Activated naive CD4-positive, alpha-beta T cell treated with anti-CD3 and anti-CD28 coated beads for 36 hours (primary cell): ENCODE results near the gene RELL1. TPM values are rescaled to one million over a fixed set of nuclear protein-coding genes. Genes with fewer than 3 reads are reported as not detected.

Experiments
- CTCF ChIA-PET: fragments of 350-600 bp; sonication (Branson Sonifier 250); formaldehyde crosslinking; loops from one replicate; lab custom pipeline; 2021; ENCODE audit warnings: antibody characterized with exemption; lab: Charles Lee
- DNase-seq: peaks from one replicate; pipeline ENCODE4 v3.0.0-alpha.2; 2020
- H3K27ac Mint-ChIP-seq: one replicate; pipeline ENCODE4 v1.8.0; 2021; ENCODE audit warnings: mild to moderate bottlenecking, mixed read lengths
- H3K27me3 Mint-ChIP-seq: one replicate; pipeline ENCODE4 v1.8.0; 2021; ENCODE audit warnings: low read depth, mixed read lengths
- H3K36me3 Mint-ChIP-seq: one replicate; pipeline ENCODE4 v1.8.0; 2021; ENCODE audit warnings: low read depth, mixed read lengths
- H3K4me1 Mint-ChIP-seq: one replicate; pipeline ENCODE4 v1.8.0; 2021; ENCODE audit warnings: low read depth, mixed read lengths
- H3K4me3 Mint-ChIP-seq: one replicate; pipeline ENCODE4 v1.8.0; 2021; ENCODE audit warnings: mild to moderate bottlenecking, moderate library complexity, mixed read lengths
- H3K9me3 Mint-ChIP-seq: one replicate; pipeline ENCODE4 v1.8.0; 2021; ENCODE audit warnings: mixed read lengths
- intact Hi-C: fragments of 100-400 bp; cut with micrococcal nuclease; formaldehyde crosslinking; loops from one replicate; pipeline ENCODE4 v1.15.1; 2023
- total RNA-seq, 2 experiments: library from RNA; stranded (reverse); gene quantifications; one replicate each; pipeline ENCODE4 v1.2.3, GENCODE V29; 2021

RELL1 gene
- total RNA-seq, 2 experiments from 2014 or later = 8.7 to 10.3 TPM

DNA sequence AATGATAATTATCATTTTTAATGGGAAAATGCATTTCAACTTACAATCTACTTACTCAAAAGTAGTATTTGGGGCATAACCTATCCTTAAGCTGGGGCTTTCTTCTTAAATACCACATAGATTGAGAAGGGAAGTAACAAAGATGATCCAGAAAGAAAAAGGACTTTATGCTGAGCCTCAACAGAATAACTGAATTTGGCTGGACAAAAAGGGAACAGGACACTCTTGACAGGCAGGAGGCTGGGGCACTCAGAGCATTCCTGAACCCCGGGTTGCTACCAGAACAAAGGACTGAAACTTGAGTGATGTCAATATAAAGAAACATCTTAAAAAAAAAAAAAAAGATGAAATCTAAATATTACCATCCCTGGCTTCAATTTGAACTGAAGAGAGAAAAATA, 23.9 kb downstream of the RELL1 start:
- no peaks in the 10 kb centered on the region for H3K27me3 Mint-ChIP-seq
- no peak overlapping the region for H3K27ac Mint-ChIP-seq
- H3K4me3 Mint-ChIP-seq = no peak overlapping the region
- no peak for DNase-seq
- intact Hi-C loops = no loop called here
- H3K4me1 Mint-ChIP-seq = peaks cover 44% of the 10 kb centered on the region
- peaks cover 7% of the 10 kb centered on the region for H3K9me3 Mint-ChIP-seq
- CTCF ChIA-PET = interaction anchor here (1.3 kb wide), 1 partner anchor 59 kb away, joined by 3 read pairs; no protein-coding TSS in a partner anchor
- peaks cover 15% of the 10 kb centered on the region for H3K36me3 Mint-ChIP-seq

DNA sequence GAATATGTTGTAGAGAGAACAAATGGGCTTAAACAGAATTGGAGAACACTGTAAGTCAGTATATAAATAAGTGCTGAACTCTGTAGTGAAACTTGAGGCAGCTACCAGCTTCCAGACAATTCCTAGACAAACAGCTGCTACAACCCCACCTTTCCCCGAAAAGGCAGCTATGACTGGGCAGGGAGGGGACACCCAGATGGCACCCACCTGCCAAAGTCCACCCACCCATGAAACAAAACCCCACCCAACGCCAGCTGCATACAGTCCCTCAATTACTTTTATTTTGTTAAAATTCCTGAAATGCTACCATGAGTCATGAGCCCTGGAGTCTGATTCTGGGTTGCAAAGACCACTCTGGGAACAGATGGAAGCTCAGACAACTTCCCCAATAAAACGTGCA, 24.4 kb downstream of the RELL1 start:
- intact Hi-C loops = no loop called here
- peaks cover 17% of the 10 kb centered on the region for H3K36me3 Mint-ChIP-seq
- H3K4me1 Mint-ChIP-seq = peaks cover 39% of the 10 kb centered on the region
- H3K4me3 Mint-ChIP-seq = no peak overlapping the region
- H3K9me3 Mint-ChIP-seq = peaks cover 9% of the 10 kb centered on the region
- CTCF ChIA-PET = interaction anchor here (1.3 kb wide), 1 partner anchor 58 kb away, joined by 3 read pairs; no protein-coding TSS in a partner anchor
- no peak for DNase-seq
- no peaks in the 10 kb centered on the region for H3K27me3 Mint-ChIP-seq
- H3K27ac Mint-ChIP-seq = no peak overlapping the region

DNA sequence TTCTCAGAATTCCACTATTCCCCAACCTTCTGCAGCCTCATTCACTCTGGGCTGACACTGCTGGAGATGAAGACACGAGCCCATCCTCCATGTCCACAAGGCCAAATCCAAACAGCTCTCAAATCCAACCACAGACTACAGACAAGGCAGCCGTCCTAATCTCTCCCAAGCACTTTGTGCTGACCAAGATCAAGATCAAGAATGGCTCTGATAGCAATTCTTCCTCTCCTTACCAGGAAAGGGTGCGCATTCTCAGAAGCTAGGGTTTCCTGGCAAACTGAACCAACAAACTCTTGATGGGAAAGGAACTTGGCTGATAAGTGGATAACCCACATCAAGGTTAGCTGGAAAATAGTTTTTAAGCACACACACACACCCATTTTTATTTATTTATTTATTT, 26.5 kb downstream of the RELL1 start:
- H3K9me3 Mint-ChIP-seq = peaks cover 18% of the 10 kb centered on the region
- DNase-seq = no peak
- no peak overlapping the region for H3K4me3 Mint-ChIP-seq
- no peak overlapping the region for H3K27ac Mint-ChIP-seq
- intact Hi-C loops = no loop called here
- H3K36me3 Mint-ChIP-seq = peaks cover 31% of the 10 kb centered on the region
- no peaks in the 10 kb centered on the region for H3K27me3 Mint-ChIP-seq
- H3K4me1 Mint-ChIP-seq = peaks cover 23% of the 10 kb centered on the region
- CTCF ChIA-PET = interaction anchor here (0.6 to 0.7 kb wide), 2 partner anchors 27 to 32 kb away, joined by 3 to 5 read pairs; no protein-coding TSS in a partner anchor

DNA sequence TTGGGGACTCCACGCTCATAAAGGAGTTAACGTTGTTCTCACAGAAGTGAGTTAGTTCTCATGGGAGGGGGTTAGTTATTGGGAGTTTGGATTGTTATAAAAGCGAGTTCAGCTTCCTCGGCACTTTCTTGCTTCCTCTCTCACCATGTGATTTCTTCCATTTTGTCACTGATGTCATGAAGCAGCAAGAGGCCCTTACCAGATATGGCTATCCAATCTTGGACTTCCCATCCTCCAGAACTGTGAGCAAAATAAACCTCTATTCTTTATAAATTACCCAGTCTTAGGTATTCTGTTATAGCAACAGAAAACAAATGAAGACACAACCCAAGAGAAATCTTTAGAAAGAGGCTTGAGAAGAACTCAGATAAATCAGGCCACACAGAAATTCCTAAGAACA, 29.5 kb downstream of the RELL1 start:
- Mint-ChIP-seq H3K9me3 (peaks cover 18% of the 10 kb centered on the region), H3K4me3 (no peak overlapping the region), H3K27me3 (no peaks in the 10 kb centered on the region), H3K36me3 (peaks cover 34% of the 10 kb centered on the region), H3K27ac (no peak overlapping the region), H3K4me1 (peaks cover 28% of the 10 kb centered on the region)
- CTCF ChIA-PET = no interaction called here
- intact Hi-C loops = no loop called here
- no peak for DNase-seq

DNA sequence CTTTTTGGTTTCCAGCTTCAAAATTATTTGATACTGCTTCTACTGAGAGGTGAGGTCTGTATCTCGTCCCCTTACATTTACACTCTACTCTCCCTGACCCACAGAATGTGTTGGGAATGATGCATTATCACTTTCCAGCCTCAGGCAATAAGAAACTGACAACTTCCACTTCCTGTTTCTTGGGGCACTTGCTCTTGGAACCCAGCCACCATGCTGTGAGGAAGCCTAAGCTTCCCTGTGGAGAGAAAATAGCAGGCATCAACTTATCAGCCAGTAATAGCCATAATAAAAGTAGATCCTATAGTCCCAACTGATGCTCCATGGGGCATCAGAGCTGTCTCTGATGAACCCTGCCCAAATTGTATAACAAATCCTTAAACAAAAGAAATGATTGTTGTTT, 32.6 kb downstream of the RELL1 start:
- intact Hi-C loops = no loop called here
- CTCF ChIA-PET = no interaction called here
- DNase-seq = no peak
- Mint-ChIP-seq H3K27ac (no peak overlapping the region), H3K4me1 (peaks cover 17% of the 10 kb centered on the region), H3K9me3 (peaks cover 18% of the 10 kb centered on the region), H3K36me3 (peaks cover 27% of the 10 kb centered on the region), H3K4me3 (no peak overlapping the region), H3K27me3 (no peaks in the 10 kb centered on the region)

DNA sequence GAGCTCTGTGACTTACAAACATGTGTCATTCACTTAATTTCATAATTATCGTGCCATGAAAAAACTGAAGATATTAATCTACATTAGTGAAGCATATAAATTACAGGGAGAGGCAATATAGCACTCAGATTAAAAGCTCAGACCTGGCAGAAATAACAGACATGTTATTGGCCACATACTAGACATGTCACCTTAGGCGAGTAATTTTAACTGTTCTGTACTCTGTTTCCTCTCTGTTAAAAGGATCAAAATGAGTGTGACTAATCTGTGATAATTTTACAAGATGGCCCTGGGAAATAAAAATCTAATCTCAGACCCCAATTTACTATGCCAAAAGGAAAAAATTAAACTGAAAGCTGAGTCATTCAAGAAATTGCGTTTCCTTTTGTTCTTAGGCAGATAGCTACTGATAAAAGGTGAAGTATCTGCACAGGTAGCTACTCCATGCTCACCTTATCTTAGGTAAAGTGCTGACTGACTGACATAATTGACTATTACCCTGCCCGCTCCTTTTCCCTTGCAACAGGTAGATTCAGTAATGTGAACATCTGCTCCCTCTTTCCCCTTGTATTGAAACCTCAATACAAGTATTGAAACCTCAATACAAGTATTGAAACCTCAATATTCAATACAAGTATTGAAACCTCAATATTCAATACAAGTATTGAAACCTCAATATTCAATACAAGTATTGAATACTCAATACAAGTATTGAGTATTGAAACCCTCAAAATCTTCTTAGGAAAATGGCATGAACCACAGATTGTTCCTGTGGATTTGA, 33.2 kb downstream of the RELL1 start:
- Mint-ChIP-seq H3K4me1 (peaks cover 17% of the 10 kb centered on the region), H3K27me3 (no peaks in the 10 kb centered on the region), H3K36me3 (peaks cover 25% of the 10 kb centered on the region), H3K9me3 (peaks cover 16% of the 10 kb centered on the region), H3K4me3 (no peak overlapping the region), H3K27ac (no peak overlapping the region)
- CTCF ChIA-PET = no interaction called here
- DNase-seq = no peak
- intact Hi-C loops = no loop called here

DNA sequence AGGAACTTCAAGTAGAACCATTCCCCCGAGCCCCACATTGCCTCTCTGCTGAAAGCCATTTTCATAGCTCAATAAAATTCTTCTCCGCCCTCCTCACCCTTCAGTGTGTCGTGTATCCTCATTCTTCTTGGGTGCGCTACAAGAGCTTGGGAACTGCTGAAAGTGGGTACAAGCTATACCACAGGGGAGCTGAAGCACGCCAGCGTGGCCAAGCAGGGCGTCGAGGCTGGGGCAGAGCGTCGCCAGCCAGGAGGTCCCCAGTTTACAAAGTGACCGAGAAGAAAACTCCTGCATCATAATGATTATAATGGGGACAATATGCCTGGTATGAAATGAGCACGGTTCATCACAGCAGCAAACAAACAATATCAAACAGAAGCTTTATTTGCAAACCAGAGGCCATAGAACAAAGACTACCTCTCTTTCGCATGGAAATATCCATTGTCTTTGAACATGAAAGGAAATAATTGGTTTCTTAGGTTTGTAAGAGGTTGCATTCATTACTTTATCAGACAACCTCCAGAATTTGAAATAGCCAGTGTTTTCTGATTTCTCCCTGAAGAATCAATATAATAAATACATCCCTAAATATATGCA, 34.3 kb downstream of the RELL1 start:
- CTCF ChIA-PET = no interaction called here

DNA sequence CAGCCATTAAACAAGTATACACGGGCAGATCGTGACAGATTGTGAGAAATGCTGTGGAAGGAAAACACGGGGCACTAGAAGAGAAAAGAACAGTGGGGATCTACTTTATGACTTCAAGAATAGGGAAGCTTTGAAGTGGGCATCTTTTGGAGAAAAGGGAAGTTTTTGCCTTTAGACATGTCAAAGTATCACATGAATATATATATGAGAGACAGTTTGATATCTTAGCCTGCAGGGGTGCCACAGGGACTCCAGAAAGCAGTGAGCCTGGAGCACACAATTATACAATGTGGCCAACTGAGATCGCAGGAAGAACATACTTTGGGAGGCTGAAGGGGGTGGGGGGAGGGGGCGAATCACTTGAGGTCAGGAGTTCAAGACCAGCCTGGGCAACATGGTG, 35.7 kb downstream of the RELL1 start:
- CTCF ChIA-PET = no interaction called here
- Mint-ChIP-seq H3K36me3 (peaks cover 16% of the 10 kb centered on the region), H3K4me3 (no peak overlapping the region), H3K4me1 (peaks cover 17% of the 10 kb centered on the region), H3K27ac (no peak overlapping the region), H3K9me3 (no peaks in the 10 kb centered on the region), H3K27me3 (no peaks in the 10 kb centered on the region)
- no peak for DNase-seq
- intact Hi-C loops = no loop called here

More for the DNA sequence above, 34.3 kb downstream of the RELL1 start:
- DNase-seq = no peak
- H3K4me1 Mint-ChIP-seq = peaks cover 17% of the 10 kb centered on the region
- intact Hi-C loops = no loop called here
- no peaks in the 10 kb centered on the region for H3K27me3 Mint-ChIP-seq
- H3K4me3 Mint-ChIP-seq = no peak overlapping the region
- peaks cover 8% of the 10 kb centered on the region for H3K9me3 Mint-ChIP-seq
- H3K36me3 Mint-ChIP-seq = peaks cover 22% of the 10 kb centered on the region
- no peak overlapping the region for H3K27ac Mint-ChIP-seq

DNA sequence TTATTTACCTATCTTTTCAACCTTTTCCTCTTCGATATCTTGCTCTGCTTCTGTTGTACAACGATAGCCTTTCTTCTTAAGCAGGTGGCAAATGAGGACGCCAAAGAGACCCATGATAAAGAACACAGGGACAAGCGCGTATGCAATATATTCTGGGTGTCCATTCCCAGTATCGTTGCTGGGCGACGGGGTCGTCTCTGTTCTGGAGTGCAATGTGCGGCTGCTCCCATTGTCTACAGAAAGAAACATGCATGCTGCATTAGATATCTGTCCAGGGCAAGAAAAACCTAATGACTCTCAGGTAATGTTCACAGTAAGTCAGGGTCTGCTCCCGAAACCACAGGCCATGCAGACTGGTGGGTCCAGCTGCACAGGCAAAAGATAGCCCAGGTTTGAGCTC, 36.9 kb downstream of the RELL1 start:
- CTCF ChIA-PET = no interaction called here
- intact Hi-C loops = no loop called here
- Mint-ChIP-seq H3K9me3 (no peaks in the 10 kb centered on the region), H3K36me3 (peaks cover 15% of the 10 kb centered on the region), H3K4me3 (no peak overlapping the region), H3K4me1 (peaks cover 17% of the 10 kb centered on the region), H3K27me3 (no peaks in the 10 kb centered on the region), H3K27ac (no peak overlapping the region)
- no peak for DNase-seq

DNA sequence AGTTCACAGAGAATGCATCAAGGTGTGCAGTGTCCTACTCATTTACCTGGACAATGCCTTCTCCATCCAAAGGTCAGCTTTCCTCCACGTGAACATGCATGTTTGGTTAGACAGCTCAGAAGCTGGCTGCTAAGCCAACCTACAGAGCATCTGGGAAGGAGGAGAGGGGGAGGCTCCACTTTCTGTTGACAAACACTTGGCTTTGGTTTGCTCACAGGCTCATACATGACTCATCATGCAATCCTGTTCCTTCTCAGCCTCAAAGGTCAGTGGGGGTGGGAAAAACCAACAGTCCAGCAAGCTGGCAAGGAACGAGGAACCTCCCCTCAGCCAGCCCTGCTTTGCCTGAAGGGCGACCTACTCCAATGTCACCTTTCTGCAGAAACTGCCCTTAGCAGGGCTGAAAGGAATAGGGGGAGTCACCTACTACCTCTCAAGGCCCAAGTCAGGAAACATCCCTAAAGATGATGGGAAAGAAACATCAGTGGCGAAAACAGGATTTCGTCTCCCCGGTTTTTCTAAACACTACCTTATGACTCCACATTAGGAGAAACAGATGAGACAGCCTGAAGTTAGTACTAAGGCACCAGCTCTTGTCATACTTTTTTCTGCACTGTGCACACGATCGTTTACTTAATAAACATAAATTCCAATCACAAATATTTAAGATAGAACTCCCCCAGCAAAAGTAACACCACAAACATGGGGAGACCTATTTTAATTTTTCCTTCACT, 37.9 kb downstream of the RELL1 start:
- no peak overlapping the region for H3K4me3 Mint-ChIP-seq
- CTCF ChIA-PET = no interaction called here
- H3K36me3 Mint-ChIP-seq = peaks cover 14% of the 10 kb centered on the region
- H3K27ac Mint-ChIP-seq = no peak overlapping the region
- H3K27me3 Mint-ChIP-seq = no peaks in the 10 kb centered on the region
- DNase-seq = no peak
- intact Hi-C loops = no loop called here
- H3K4me1 Mint-ChIP-seq = peaks cover 11% of the 10 kb centered on the region
- no peaks in the 10 kb centered on the region for H3K9me3 Mint-ChIP-seq

DNA sequence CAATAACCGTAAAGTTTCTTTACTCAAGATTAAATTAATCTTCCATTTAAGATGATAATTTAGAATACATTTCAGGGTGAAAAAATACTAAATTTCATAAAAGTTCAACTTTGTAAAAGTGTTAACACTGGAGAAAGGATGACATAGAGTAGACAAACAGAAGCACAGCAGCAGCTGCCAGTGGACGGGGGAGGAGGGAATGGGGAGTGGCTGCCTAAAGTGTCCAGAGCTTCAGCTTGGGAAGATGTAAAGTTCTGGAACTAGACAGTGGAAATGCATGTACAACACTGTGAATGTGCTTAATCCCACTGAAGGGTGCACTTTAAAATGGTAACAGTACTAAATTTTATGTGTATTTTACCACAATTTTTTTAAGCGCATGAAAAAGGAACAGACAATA, 39.9 kb downstream of the RELL1 start:
- Mint-ChIP-seq H3K4me1 (no peaks in the 10 kb centered on the region), H3K27me3 (no peaks in the 10 kb centered on the region), H3K9me3 (no peaks in the 10 kb centered on the region), H3K27ac (no peak overlapping the region), H3K36me3 (peaks cover 14% of the 10 kb centered on the region), H3K4me3 (no peak overlapping the region)
- no peak for DNase-seq
- CTCF ChIA-PET = interaction anchor here (0.7 kb wide), 1 partner anchor 11 kb away, joined by 3 read pairs; no protein-coding TSS in a partner anchor
- intact Hi-C loops = no loop called here

DNA sequence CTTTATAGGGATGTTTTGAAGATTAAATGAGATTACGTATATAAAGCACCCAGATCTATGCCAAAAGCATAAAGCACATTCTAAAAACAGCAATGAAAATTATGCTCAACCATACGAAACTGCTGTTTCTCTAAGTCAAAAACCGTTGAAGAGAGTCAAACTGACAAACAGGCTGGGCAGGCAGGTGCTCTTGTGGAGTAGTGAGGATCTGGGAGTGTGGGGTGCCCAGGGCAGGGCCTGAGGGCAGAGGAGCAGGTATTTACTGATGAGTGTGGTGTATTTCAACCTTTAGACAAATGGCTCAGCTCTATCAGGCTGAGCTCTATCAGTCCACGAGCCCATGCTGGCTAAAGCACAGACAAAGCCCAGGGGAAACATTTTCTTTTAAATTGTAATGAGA, 40.4 kb downstream of the RELL1 start:
- Mint-ChIP-seq H3K27me3 (no peaks in the 10 kb centered on the region), H3K9me3 (no peaks in the 10 kb centered on the region), H3K4me3 (no peak overlapping the region), H3K27ac (no peak overlapping the region), H3K36me3 (peaks cover 14% of the 10 kb centered on the region), H3K4me1 (no peaks in the 10 kb centered on the region)
- no peak for DNase-seq
- CTCF ChIA-PET = interaction anchor here (0.6 to 0.7 kb wide), 2 partner anchors 10 to 35 kb away, joined by 3 read pairs; no protein-coding TSS in a partner anchor
- intact Hi-C loops = no loop called here
